ENCODE measurements around the gene MICAL3. TPM values are rescaled to one million over a fixed set of nuclear protein-coding genes. Genes with fewer than 3 reads are reported as not detected.

The MICAL3 gene
- total and polyA plus RNA-seq, 4 donors = 4.4 to 30.7 (median 15.4) TPM

DNA sequence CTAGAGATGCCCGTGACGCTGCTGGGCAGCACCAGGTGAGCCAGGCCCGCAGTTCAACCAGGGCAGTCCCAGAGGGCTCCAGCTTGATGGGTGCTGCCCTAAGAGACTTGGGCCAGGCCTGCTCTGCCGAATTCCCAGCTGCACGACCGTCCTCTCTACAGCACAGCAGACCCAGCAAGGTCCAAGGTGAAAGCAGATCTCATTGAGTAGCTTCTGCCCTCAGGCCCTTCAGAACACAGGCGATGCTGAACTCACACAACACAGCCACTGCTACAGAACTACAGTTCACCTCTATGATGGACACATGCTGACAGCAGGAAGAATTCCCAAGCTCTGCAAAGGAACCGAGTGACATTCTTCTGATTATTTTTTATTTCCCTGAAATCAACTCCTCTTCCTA, 81.6 kb downstream of the MICAL3 start:
- Histone ChIP-seq H3K4me1 (ENCODE audit: control insufficient read depth in 5 of 5, insufficient read depth in 5 of 5, low read length in 5 of 5) (peaks cover 9 to 70% (median 26%) of the 10 kb centered on the region in 5 donors), H3K27ac (ENCODE audit: low read depth in 1 of 2, low read length in 1 of 2) (peak overlapping the region in 1 of 2 donors; percentile 85), H3K4me3 (no peak overlapping the region), H3K27me3 (ENCODE audit: control insufficient read depth in 3 of 3, insufficient read depth in 3 of 3, low read length in 2 of 3) (no peaks in the 10 kb centered on the region), H3K9me3 (ENCODE audit: control insufficient read depth in 4 of 4, insufficient read depth in 3 of 4, low read length in 3 of 4) (no peaks in the 10 kb centered on the region), H3K36me3 (ENCODE audit: control insufficient read depth in 4 of 4, insufficient read depth in 4 of 4, low read length in 4 of 4) (no peaks in the 10 kb centered on the region), H3K9ac (ENCODE audit: insufficient read depth in 1 of 2, low read length in 2 of 2) (no peak overlapping the region)
- DNase-seq (no peak), ATAC-seq (ENCODE audit: insufficient read depth, low FRiP score) (no peak)
- TF ChIP-seq, protein P1, sequence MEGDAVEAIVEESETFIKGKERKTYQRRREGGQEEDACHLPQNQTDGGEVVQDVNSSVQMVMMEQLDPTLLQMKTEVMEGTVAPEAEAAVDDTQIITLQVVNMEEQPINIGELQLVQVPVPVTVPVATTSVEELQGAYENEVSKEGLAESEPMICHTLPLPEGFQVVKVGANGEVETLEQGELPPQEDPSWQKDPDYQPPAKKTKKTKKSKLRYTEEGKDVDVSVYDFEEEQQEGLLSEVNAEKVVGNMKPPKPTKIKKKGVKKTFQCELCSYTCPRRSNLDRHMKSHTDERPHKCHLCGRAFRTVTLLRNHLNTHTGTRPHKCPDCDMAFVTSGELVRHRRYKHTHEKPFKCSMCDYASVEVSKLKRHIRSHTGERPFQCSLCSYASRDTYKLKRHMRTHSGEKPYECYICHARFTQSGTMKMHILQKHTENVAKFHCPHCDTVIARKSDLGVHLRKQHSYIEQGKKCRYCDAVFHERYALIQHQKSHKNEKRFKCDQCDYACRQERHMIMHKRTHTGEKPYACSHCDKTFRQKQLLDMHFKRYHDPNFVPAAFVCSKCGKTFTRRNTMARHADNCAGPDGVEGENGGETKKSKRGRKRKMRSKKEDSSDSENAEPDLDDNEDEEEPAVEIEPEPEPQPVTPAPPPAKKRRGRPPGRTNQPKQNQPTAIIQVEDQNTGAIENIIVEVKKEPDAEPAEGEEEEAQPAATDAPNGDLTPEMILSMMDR (IDR thresholded peaks at IDR 0.05; ENCODE audit: control extremely low read depth, extremely low read depth) = no peak
- 93 to 94% methylated on average over 8 of the region's 8 CpGs for WGBS, 2 donors

DNA sequence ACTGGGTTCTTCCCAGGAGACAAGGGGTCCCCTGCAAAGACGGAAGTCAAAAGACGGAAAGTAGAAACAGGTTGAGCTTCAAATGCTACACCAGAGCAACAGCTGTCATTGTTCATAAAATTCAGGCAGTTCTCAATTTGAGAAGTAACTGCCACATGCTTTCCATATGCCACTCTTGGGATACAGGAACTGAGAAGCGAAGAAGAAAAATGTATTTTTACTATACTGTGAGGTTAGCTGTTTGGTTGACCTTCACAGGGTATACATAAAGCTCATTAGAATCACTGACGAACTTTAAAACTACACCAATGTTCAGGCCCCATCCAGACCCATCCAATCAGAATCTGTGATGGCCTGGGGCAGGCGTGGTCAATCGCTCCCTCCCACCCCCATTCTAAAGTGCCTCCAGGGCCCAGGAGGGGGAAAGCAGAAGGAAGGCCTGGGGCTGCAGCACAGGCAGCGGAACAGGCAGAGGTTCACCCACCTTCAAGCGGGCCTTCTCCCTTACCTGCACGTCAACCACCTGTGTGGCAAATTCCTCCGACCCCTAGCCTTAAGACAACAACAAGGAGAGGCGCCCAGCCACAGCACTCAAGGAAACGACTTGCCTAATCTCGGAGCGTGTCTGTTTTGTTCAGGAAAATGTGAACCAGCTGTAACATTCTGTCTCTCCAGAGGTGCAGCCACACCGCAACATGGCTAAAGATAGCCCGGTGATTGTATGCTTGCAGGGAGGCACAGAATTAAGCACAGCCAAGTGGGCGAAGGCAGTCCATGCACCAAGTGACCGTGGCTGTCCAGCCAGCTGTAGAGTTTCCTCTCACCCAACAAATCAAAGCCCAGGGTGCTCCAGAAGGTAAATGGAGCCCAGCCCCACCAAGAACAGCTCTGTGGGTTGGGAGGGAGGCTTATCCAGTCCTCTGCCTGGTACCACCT, 82.6 kb downstream of the MICAL3 start:
- DNase-seq (peak in 1 of 3 donors; percentile 42), ATAC-seq (ENCODE audit: insufficient read depth, low FRiP score) (no peak)
- Histone ChIP-seq H3K4me3 (no peak overlapping the region), H3K9ac (ENCODE audit: insufficient read depth in 1 of 2, low read length in 2 of 2) (no peak overlapping the region), H3K27me3 (ENCODE audit: control insufficient read depth in 3 of 3, insufficient read depth in 3 of 3, low read length in 2 of 3) (no peaks in the 10 kb centered on the region), H3K9me3 (ENCODE audit: control insufficient read depth in 4 of 4, insufficient read depth in 3 of 4, low read length in 3 of 4) (no peaks in the 10 kb centered on the region), H3K36me3 (ENCODE audit: control insufficient read depth in 4 of 4, insufficient read depth in 4 of 4, low read length in 4 of 4) (no peaks in the 10 kb centered on the region), H3K4me1 (ENCODE audit: control insufficient read depth in 5 of 5, insufficient read depth in 5 of 5, low read length in 5 of 5) (peaks cover 6 to 65% (median 26%) of the 10 kb centered on the region in 5 donors), H3K27ac (ENCODE audit: low read depth in 1 of 2, low read length in 1 of 2) (peak overlapping the region in 1 of 2 donors; percentile 85)
- TF ChIP-seq, protein P1 (IDR thresholded peaks at IDR 0.05; ENCODE audit: control extremely low read depth, extremely low read depth) = no peak
- WGBS, 2 donors = 88 to 91% methylated on average over 18 of the region's 18 CpGs

GRCh38 chr22:17939579-17939978, 84.8 kb downstream of the MICAL3 start:
- no peak for ATAC-seq (ENCODE audit: insufficient read depth, low FRiP score)

More at GRCh38 chr22:17939579-17939978, 84.8 kb downstream of the MICAL3 start:
- H3K36me3 ChIP-seq (ENCODE audit: control insufficient read depth in 4 of 4, insufficient read depth in 4 of 4, low read length in 4 of 4) = no peaks in the 10 kb centered on the region
- H3K4me1 ChIP-seq (ENCODE audit: control insufficient read depth in 5 of 5, insufficient read depth in 5 of 5, low read length in 5 of 5) = peaks cover 3 to 44% (median 21%) of the 10 kb centered on the region in 5 donors
- no peak for DNase-seq
- 95 to 96% methylated on average over 4 of the region's 4 CpGs for WGBS, 2 donors
- H3K9me3 ChIP-seq (ENCODE audit: control insufficient read depth in 4 of 4, insufficient read depth in 3 of 4, low read length in 3 of 4) = no peaks in the 10 kb centered on the region
- TF ChIP-seq, protein P1 (IDR thresholded peaks at IDR 0.05; ENCODE audit: control extremely low read depth, extremely low read depth) = no peak
- peak overlapping the region in 1 of 2 donors; percentile 85 for H3K27ac ChIP-seq (ENCODE audit: low read depth in 1 of 2, low read length in 1 of 2)
- no peak overlapping the region for H3K4me3 ChIP-seq
- H3K27me3 ChIP-seq (ENCODE audit: control insufficient read depth in 3 of 3, insufficient read depth in 3 of 3, low read length in 2 of 3) = no peaks in the 10 kb centered on the region
- H3K9ac ChIP-seq (ENCODE audit: insufficient read depth in 1 of 2, low read length in 2 of 2) = no peak overlapping the region
